ENCODE data around the gene UBASH3B. TPM values are rescaled to one million over a fixed set of nuclear protein-coding genes. Genes with fewer than 3 reads are reported as not detected.

UBASH3B gene
- total RNA-seq, 1 experiment from 2014 or later: 8.0 TPM

DNA sequence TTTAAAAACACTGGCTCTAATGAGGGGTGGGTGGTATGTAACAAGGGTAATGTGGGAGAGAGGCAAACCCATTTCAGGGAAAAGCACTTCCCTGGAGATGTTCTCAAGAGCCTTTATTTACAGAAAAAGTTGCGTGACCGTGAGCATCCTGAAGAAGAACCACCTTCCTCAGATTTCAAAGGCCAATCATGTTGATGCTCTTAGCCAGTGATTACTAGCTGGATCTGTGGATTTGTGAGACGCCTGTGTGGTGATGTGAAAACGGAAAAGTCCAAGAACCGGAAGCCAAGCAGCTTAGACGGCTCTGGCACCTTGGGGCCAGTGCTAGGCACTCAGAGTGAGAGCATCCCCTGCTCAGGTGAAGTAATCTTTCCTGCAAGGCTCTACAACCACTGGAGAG, 12.6 kb upstream of the UBASH3B start:
- Histone ChIP-seq H3K27me3 (ENCODE audit: insufficient read depth, low read length) (no peaks in the 10 kb centered on the region), H3K4ac (ENCODE audit: low read depth, low read length) (no peak overlapping the region), H3K18ac (ENCODE audit: insufficient read length, low read depth, low read length) (no peak overlapping the region), H3K23me2 (ENCODE audit: insufficient read length, low read depth, low read length, poor library complexity, severe bottlenecking) (no peaks in the 10 kb centered on the region), H2BK5ac (ENCODE audit: insufficient read length, low read length) (no peak overlapping the region), H3K4me1 (ENCODE audit: insufficient read depth, low read length) (no peaks in the 10 kb centered on the region; the same call in 1 of the 2 replicates), H3K27ac (ENCODE audit: insufficient read length, low read depth, low read length) (no peak overlapping the region), H4K8ac (replicated peaks; ENCODE audit: insufficient read length, low read depth, low read length) (no peak overlapping the region), H4K20me1 (ENCODE audit: control insufficient read depth, insufficient read depth, insufficient read length) (no peaks in the 10 kb centered on the region), H2BK15ac (ENCODE audit: low read depth, low read length) (no peak overlapping the region), H4K5ac (ENCODE audit: insufficient read length, low read depth, low read length) (no peak overlapping the region), H2BK12ac (ENCODE audit: insufficient read length, low read depth, low read length) (no peak overlapping the region), H4K91ac (ENCODE audit: insufficient read length, low read depth, low read length) (no peak overlapping the region), H2AK5ac (ENCODE audit: insufficient read length, low read length) (no peak overlapping the region), H3K23ac (ENCODE audit: insufficient read length, low read depth, low read length) (no peak overlapping the region), H2BK20ac (ENCODE audit: low read depth, low read length, poor library complexity, severe bottlenecking) (no peak overlapping the region), H3K9me3 (ENCODE audit: control insufficient read depth, low read depth, low read length) (no peaks in the 10 kb centered on the region), H3K79me1 (ENCODE audit: insufficient read depth, low read depth, low read length, poor library complexity, severe bottlenecking) (no peaks in the 10 kb centered on the region), H2BK120ac (ENCODE audit: low read depth, low read length, poor library complexity, severe bottlenecking) (no peak overlapping the region), H3K4me2 (ENCODE audit: insufficient read depth, insufficient read length, low read length) (no peak overlapping the region), H2AFZ (ENCODE audit: low read length) (no peak overlapping the region), H3K56ac (ENCODE audit: insufficient read length, low read depth, low read length) (no peak overlapping the region), H3K9ac (ENCODE audit: extremely low read depth, insufficient read length, low read length) (no peak overlapping the region), H3K14ac (ENCODE audit: insufficient read depth, low read length) (no peak overlapping the region), H3T11ph (ENCODE audit: low read length) (no peak overlapping the region), H3K79me2 (ENCODE audit: insufficient read depth, low read length) (no peaks in the 10 kb centered on the region)
- Mint-ChIP-seq H3K9me3 (no peaks in the 10 kb centered on the region), H3K4me1 (no peaks in the 10 kb centered on the region), H3K4me3 (no peak overlapping the region), H3K36me3 (ENCODE audit: insufficient read depth in 1 of 3, low read depth in 3 of 3) (no peaks in the 10 kb centered on the region), H3K27ac (no peak overlapping the region), H3K27me3 (ENCODE audit: low read depth) (peaks cover 2% of the 10 kb centered on the region; the same call in 1 of the 2 replicates)
- no peak for DNase-seq
- WGBS (ENCODE audit: extremely low coverage, insufficient read length, low lambda C conversion rate): no CpG with 5 or more reads among the region's 6 CpGs
- TF ChIP-seq CTCF (conservative IDR thresholded peaks at IDR 0.05): no peak
